Measurements from ENCODE around the gene PHACTR1. TPM values are rescaled to one million over a fixed set of nuclear protein-coding genes. Genes with fewer than 3 reads are reported as not detected.
"Not testable (repeated sequence)": the region's sequence is repeated elsewhere in the genome, so short reads cannot be mapped to it uniquely, and the experiment has no call there.

Gene PHACTR1
- total RNA-seq, 1 experiment from 2014 or later = not detected

DNA sequence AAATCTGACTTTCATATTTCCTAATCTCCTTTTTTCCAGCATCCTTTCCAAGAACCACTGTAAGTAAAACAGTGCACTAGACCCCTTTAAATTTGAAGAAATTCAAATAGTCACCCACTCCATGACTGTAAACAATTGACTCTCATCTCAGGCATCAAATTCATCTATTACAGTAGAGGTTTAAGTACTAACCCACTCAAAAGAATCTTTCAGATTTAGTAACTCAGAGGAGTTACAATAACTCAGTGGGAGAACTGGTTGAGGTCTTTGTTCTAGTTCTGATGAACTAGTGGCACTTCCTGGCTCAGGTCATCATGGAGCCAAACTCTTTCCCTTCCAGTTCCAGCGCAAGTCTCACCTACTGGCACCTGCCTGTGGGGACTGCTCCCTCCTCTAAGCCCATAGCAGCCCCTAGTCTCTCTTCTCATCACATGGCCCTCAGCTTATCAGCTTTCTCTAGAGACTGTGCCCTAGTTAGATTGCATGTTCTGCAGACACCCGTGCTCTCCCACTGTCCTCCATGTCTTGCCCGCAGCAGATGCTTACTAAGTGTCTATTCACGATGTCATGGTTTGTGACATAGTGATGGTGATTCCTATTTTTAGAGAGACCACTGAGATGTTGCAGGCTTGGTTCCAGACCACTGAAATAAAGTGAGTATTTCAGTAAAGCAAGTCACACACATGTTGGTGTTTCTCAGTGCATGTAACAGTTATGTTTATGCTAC, 415.5 kb downstream of the PHACTR1 start:
- TF ChIP-seq, protein P1, sequence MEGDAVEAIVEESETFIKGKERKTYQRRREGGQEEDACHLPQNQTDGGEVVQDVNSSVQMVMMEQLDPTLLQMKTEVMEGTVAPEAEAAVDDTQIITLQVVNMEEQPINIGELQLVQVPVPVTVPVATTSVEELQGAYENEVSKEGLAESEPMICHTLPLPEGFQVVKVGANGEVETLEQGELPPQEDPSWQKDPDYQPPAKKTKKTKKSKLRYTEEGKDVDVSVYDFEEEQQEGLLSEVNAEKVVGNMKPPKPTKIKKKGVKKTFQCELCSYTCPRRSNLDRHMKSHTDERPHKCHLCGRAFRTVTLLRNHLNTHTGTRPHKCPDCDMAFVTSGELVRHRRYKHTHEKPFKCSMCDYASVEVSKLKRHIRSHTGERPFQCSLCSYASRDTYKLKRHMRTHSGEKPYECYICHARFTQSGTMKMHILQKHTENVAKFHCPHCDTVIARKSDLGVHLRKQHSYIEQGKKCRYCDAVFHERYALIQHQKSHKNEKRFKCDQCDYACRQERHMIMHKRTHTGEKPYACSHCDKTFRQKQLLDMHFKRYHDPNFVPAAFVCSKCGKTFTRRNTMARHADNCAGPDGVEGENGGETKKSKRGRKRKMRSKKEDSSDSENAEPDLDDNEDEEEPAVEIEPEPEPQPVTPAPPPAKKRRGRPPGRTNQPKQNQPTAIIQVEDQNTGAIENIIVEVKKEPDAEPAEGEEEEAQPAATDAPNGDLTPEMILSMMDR (conservative IDR thresholded peaks at IDR 0.05; ENCODE audit: low read depth, low read length) = no peak
- TF ChIP-seq EZH2phosphoT487 (IDR thresholded peaks at IDR 0.05; ENCODE audit: borderline replicate concordance, low read length) (no peak), EZH2 (IDR thresholded peaks at IDR 0.05; ENCODE audit: low read length, unreplicated experiment) (no peak)
- no peak overlapping the region for H3K27ac ChIP-seq (ENCODE audit: low read length)
- no TSS peak for BruUV-seq (replicated peaks)
- H3K36me3 ChIP-seq (ENCODE audit: low read depth, low read length) = no peaks in the 10 kb centered on the region
- H3K27me3 ChIP-seq (ENCODE audit: low read length) = peaks cover 36% of the 10 kb centered on the region
- ChIA-PET POLR2A (ENCODE audit: unreplicated experiment) (no interaction called here), CTCF (no interaction called here)
- H4K20me1 ChIP-seq (ENCODE audit: low read length) = no peaks in the 10 kb centered on the region
- H3K4me2 ChIP-seq (ENCODE audit: low read length) = no peak overlapping the region
- no peaks in the 10 kb centered on the region for H3K9me3 ChIP-seq (ENCODE audit: low read length)
- no peak overlapping the region for H3K9ac ChIP-seq (ENCODE audit: low read length)
- H2AFZ ChIP-seq (ENCODE audit: low read length) = no peak overlapping the region
- intact Hi-C loops (cut with micrococcal nuclease) = no loop called here
- H3K4me1 ChIP-seq (ENCODE audit: insufficient read depth, low read length) = no peaks in the 10 kb centered on the region
- ATAC-seq (no peak), DNase-seq (no peak)
- no peaks in the 10 kb centered on the region for H3K79me2 ChIP-seq (ENCODE audit: low read length)
- no peaks in the 10 kb centered on the region for H3F3A ChIP-seq (ENCODE audit: low read length, unreplicated experiment)
- H3K4me3 ChIP-seq (ENCODE audit: low read length) = no peak overlapping the region
- H3K9me2 ChIP-seq (replicated peaks; ENCODE audit: low read length) = no peaks in the 10 kb centered on the region

DNA sequence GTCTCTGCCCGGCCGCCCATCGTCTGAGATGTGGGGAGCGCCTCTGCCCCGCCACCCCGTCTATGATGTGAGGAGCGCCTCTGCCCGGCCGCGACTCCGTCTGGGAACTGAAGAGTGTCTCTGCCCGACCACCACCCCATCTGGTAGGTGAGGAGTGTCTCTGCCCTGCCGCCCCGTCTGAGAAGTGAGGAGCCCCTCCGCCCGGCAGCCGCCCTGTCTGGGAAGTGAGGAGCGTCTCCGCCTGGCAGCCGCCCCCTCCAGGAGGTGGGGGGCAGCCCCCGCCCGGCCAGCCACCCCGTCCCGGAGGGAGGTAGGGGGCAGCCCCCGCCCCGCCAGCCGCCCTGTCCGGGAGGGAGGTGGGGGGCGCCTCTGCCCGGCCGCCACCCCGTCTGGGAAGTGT, 417.3 kb downstream of the PHACTR1 start:
- H3K27ac ChIP-seq (ENCODE audit: low read length); POLR2A ChIA-PET (ENCODE audit: unreplicated experiment); H3K9me2 ChIP-seq (replicated peaks; ENCODE audit: low read length); H3K36me3 ChIP-seq (ENCODE audit: low read depth, low read length); H2AFZ ChIP-seq (ENCODE audit: low read length); CTCF ChIA-PET; ATAC-seq; H3K4me1 ChIP-seq (ENCODE audit: insufficient read depth, low read length); H3K79me2 ChIP-seq (ENCODE audit: low read length); H3K9ac ChIP-seq (ENCODE audit: low read length); BruUV-seq (replicated peaks); intact Hi-C loops (cut with micrococcal nuclease); H3K4me3 ChIP-seq (ENCODE audit: low read length); H3K4me2 ChIP-seq (ENCODE audit: low read length); H3K9me3 ChIP-seq (ENCODE audit: low read length); H4K20me1 ChIP-seq (ENCODE audit: low read length); DNase-seq; H3F3A ChIP-seq (ENCODE audit: low read length, unreplicated experiment): not testable (repeated sequence)
- H3K27me3 ChIP-seq (ENCODE audit: low read length) = peaks cover 41% of the 10 kb centered on the region

DNA sequence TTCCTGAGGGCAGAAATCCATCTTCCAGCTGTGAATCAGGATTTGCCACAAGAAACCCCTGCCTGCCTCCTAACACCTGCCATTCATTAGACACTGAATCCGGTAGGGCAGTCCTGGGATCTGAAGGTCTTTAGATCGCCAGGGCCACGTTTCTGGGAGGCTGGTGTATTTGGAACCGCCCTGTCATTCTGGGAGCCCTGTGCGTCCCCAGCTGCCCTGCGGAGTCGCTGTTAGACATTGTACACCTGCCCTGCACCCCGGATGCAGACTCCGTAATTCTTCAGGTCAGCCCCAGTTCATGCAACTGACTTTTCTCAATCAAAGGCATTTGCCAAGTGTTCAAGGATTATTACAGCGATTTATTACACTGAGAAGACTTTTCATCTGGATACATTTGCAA, 418.6 kb downstream of the PHACTR1 start:
- Histone ChIP-seq H2AFZ (ENCODE audit: low read length) (no peak overlapping the region), H3K79me2 (ENCODE audit: low read length) (no peaks in the 10 kb centered on the region), H3K27ac (ENCODE audit: low read length) (no peak overlapping the region), H3K4me2 (ENCODE audit: low read length) (no peak overlapping the region), H3K4me3 (ENCODE audit: low read length) (no peak overlapping the region), H3K36me3 (ENCODE audit: low read depth, low read length) (no peaks in the 10 kb centered on the region), H3F3A (ENCODE audit: low read length, unreplicated experiment) (no peaks in the 10 kb centered on the region), H3K4me1 (ENCODE audit: insufficient read depth, low read length) (no peaks in the 10 kb centered on the region), H3K27me3 (ENCODE audit: low read length) (peaks cover 41% of the 10 kb centered on the region), H3K9ac (ENCODE audit: low read length) (no peak overlapping the region), H3K9me2 (replicated peaks; ENCODE audit: low read length) (no peaks in the 10 kb centered on the region), H3K9me3 (ENCODE audit: low read length) (no peaks in the 10 kb centered on the region), H4K20me1 (ENCODE audit: low read length) (no peaks in the 10 kb centered on the region)
- ChIA-PET CTCF (no interaction called here), POLR2A (ENCODE audit: unreplicated experiment) (no interaction called here)
- DNase-seq (no peak), ATAC-seq (no peak)
- TF ChIP-seq EZH2phosphoT487 (IDR thresholded peaks at IDR 0.05; ENCODE audit: borderline replicate concordance, low read length) (no peak), EZH2 (IDR thresholded peaks at IDR 0.05; ENCODE audit: low read length, unreplicated experiment) (no peak)
- TF ChIP-seq, protein P1 (conservative IDR thresholded peaks at IDR 0.05; ENCODE audit: low read depth, low read length) = no peak
- no TSS peak for BruUV-seq (replicated peaks)
- intact Hi-C loops (cut with micrococcal nuclease) = no loop called here

Data from PC-3 (cell line).